Upper lobe of left lung (tissue), 4 donors: ENCODE results near the gene SMAD2.

Experiments used
- EP300 ChIP-seq, 4 donors: sonication (generic); formaldehyde crosslinking; IDR thresholded peaks; one replicate each; pipeline ENCODE4 v1.5.1; 2017; ENCODE audit warnings: antibody characterized with exemption in 4 of 4, control low read depth in 2 of 4
- POLR2A ChIP-seq, 4 donors: fragments of 450-650 bp; IDR thresholded peaks; one replicate each; pipeline ENCODE4 v1.5.1; 2016 to 2017; ENCODE audit warnings: antibody characterized with exemption in 4 of 4, mild to moderate bottlenecking in 2 of 4
- TF ChIP-seq, protein P1 (sequence below), 6 experiments: fragments of 450-650 bp in 4 of 6; fragments of 200-600 bp in 2 of 6; sonication (generic) in 2 of 6; IDR thresholded peaks; one replicate each; pipeline ENCODE4 v1.5.1; 2016 to 2019; ENCODE audit warnings: antibody characterized with exemption in 6 of 6

DNA sequence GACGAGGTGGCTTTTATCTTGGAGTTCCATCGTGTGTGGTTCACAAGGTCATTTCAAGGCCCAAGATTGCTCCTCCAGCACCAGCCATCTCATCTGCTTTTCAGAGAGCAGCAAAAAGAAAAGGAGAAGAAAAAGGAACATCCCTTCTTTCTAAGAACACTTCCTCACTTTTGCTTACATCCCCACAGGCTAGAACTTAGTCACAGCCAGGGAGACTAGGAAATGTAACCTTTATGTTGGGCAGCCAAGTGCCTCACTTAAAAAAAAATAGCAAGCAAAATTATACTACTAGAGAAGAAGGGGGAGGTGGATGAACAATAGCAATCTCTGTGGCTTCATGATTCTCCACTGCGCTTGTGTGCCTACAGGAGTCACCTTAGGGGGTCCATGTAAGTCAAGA lies 141.8 kb downstream of the SMAD2 start:
- TF ChIP-seq POLR2A (IDR thresholded peaks at IDR 0.05) (no peak), EP300 (IDR thresholded peaks at IDR 0.05) (no peak)
- TF ChIP-seq, protein P1, sequence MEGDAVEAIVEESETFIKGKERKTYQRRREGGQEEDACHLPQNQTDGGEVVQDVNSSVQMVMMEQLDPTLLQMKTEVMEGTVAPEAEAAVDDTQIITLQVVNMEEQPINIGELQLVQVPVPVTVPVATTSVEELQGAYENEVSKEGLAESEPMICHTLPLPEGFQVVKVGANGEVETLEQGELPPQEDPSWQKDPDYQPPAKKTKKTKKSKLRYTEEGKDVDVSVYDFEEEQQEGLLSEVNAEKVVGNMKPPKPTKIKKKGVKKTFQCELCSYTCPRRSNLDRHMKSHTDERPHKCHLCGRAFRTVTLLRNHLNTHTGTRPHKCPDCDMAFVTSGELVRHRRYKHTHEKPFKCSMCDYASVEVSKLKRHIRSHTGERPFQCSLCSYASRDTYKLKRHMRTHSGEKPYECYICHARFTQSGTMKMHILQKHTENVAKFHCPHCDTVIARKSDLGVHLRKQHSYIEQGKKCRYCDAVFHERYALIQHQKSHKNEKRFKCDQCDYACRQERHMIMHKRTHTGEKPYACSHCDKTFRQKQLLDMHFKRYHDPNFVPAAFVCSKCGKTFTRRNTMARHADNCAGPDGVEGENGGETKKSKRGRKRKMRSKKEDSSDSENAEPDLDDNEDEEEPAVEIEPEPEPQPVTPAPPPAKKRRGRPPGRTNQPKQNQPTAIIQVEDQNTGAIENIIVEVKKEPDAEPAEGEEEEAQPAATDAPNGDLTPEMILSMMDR (IDR thresholded peaks at IDR 0.05) = no peak
